Vagina (tissue), 2 donors: ENCODE data around the gene SLC12A3. TPM values are rescaled to one million over a fixed set of nuclear protein-coding genes. Genes with fewer than 3 reads are reported as not detected.

Experiments
- DNase-seq, 2 donors: peaks; one replicate each; pipeline ENCODE4 v3.0.0-alpha.2; 2017; ENCODE audit errors: extremely low spot score in 2 of 2
- H3K27ac ChIP-seq: fragments of 200-600 bp; sonication (generic); one replicate; pipeline ENCODE4 v1.5.1; 2019
- H3K27me3 ChIP-seq: fragments of 200-600 bp; sonication (generic); one replicate; pipeline ENCODE4 v1.5.1; 2019
- H3K36me3 ChIP-seq, 2 donors: fragments of 200-600 bp; sonication (generic); one replicate each; pipeline ENCODE4 v1.5.1; 2017 to 2019
- H3K4me1 ChIP-seq: fragments of 200-600 bp; sonication (generic); one replicate; pipeline ENCODE4 v1.5.1; 2019
- H3K4me3 ChIP-seq, 2 donors: fragments of 200-600 bp; sonication (generic); 1 replicate in 1 of 2; 2 replicates in 1 of 2; pipeline ENCODE4 v1.5.1; 2016 to 2019
- H3K9me3 ChIP-seq: fragments of 200-600 bp; sonication (generic); one replicate; pipeline ENCODE4 v1.5.1; 2019
- CTCF ChIP-seq, 3 experiments: fragments of 450-650 bp in 2 of 3; fragments of 200-600 bp in 1 of 3; sonication (generic) in 1 of 3; IDR thresholded peaks; one replicate each; pipeline ENCODE4 v1.5.1; 2017 to 2019; ENCODE audit warnings: antibody characterized with exemption in 3 of 3, mild to moderate bottlenecking in 2 of 3, moderate library complexity in 2 of 3
- POLR2A ChIP-seq, 2 donors: fragments of 450-650 bp; IDR thresholded peaks; one replicate each; pipeline ENCODE4 v1.6.1; 2017; ENCODE audit warnings: antibody characterized with exemption in 2 of 2, mild to moderate bottlenecking in 2 of 2, moderate library complexity in 2 of 2
- POLR2AphosphoS5 ChIP-seq, 2 donors: sonication (generic); formaldehyde crosslinking; IDR thresholded peaks; one replicate each; pipeline ENCODE4 v1.9.0; 2017; ENCODE audit warnings: antibody characterized with exemption in 2 of 2, mild to moderate bottlenecking in 2 of 2, low read depth in 1 of 2; ENCODE audit not compliant: insufficient read depth in 1 of 2
- intact Hi-C: fragments of 100-400 bp; cut with DNase I; formaldehyde crosslinking; loops from one replicate; pipeline ENCODE4 v1.15.1; 2023
- total RNA-seq: library from RNA; depleted of rRNA; stranded (reverse); fragments of >200 nt; gene quantifications from one replicate; pipeline ENCODE4 v1.2.3, GENCODE V29; 2016

SLC12A3 gene
- total RNA-seq, 1 donor from 2014 or later, result not detected

- no peak overlapping the region for H3K4me3 ChIP-seq
- intact Hi-C loops, result no loop called here
- no peaks in the 10 kb centered on the region for H3K9me3 ChIP-seq
- no peak for TF ChIP-seq POLR2AphosphoS5 (IDR thresholded peaks at IDR 0.05; ENCODE audit: insufficient read depth in 1 of 2, low read depth in 1 of 2)
- TF ChIP-seq CTCF (IDR thresholded peaks at IDR 0.05), result no peak
- TF ChIP-seq POLR2A (IDR thresholded peaks at IDR 0.05), result no peak
- no peaks in the 10 kb centered on the region for H3K36me3 ChIP-seq
- no peaks in the 10 kb centered on the region for H3K4me1 ChIP-seq
- DNase-seq, result no peak
- H3K27me3 ChIP-seq, result no peaks in the 10 kb centered on the region
- no peak overlapping the region for H3K27ac ChIP-seq
Measured at GRCh38 chr16:56856876-56857447, 8.0 kb upstream of the SLC12A3 start.

- Histone ChIP-seq H3K36me3 (no peaks in the 10 kb centered on the region), H3K27ac (no peak overlapping the region), H3K27me3 (no peaks in the 10 kb centered on the region), H3K4me3 (no peak overlapping the region), H3K9me3 (no peaks in the 10 kb centered on the region), H3K4me1 (no peaks in the 10 kb centered on the region)
- intact Hi-C loops, result no loop called here
- TF ChIP-seq CTCF (IDR thresholded peaks at IDR 0.05), result no peak
- no peak for TF ChIP-seq POLR2AphosphoS5 (IDR thresholded peaks at IDR 0.05; ENCODE audit: insufficient read depth in 1 of 2, low read depth in 1 of 2)
- no peak for TF ChIP-seq POLR2A (IDR thresholded peaks at IDR 0.05)
- no peak for DNase-seq
Measured at GRCh38 chr16:56858374-56858773, 6.6 kb upstream of the SLC12A3 start.

- DNase-seq, result no peak
- no peaks in the 10 kb centered on the region for H3K4me1 ChIP-seq
- no peaks in the 10 kb centered on the region for H3K36me3 ChIP-seq
- intact Hi-C loops, result loop anchor here (10.0 kb wide), 2 partner anchors 75 to 185 kb away; partner anchors contain the start of gene HERPUD1
- TF ChIP-seq CTCF (IDR thresholded peaks at IDR 0.05) (no peak), POLR2A (IDR thresholded peaks at IDR 0.05) (no peak), POLR2AphosphoS5 (IDR thresholded peaks at IDR 0.05; ENCODE audit: insufficient read depth in 1 of 2, low read depth in 1 of 2) (no peak)
- H3K27me3 ChIP-seq, result no peaks in the 10 kb centered on the region
- no peak overlapping the region for H3K4me3 ChIP-seq
- H3K27ac ChIP-seq, result no peak overlapping the region
- H3K9me3 ChIP-seq, result no peaks in the 10 kb centered on the region
Measured at GRCh38 chr16:56859636-56860035, 5.4 kb upstream of the SLC12A3 start.

- no peak overlapping the region for H3K4me3 ChIP-seq
- no peaks in the 10 kb centered on the region for H3K27me3 ChIP-seq
- intact Hi-C loops, result loop anchor here (10.0 kb wide), 2 partner anchors 74 to 184 kb away; partner anchors contain the start of gene HERPUD1
- H3K27ac ChIP-seq, result no peak overlapping the region
- H3K36me3 ChIP-seq, result no peaks in the 10 kb centered on the region
- no peaks in the 10 kb centered on the region for H3K9me3 ChIP-seq
- TF ChIP-seq POLR2AphosphoS5 (IDR thresholded peaks at IDR 0.05; ENCODE audit: insufficient read depth in 1 of 2, low read depth in 1 of 2) (no peak), CTCF (IDR thresholded peaks at IDR 0.05) (no peak), POLR2A (IDR thresholded peaks at IDR 0.05) (no peak)
- no peak for DNase-seq
- H3K4me1 ChIP-seq, result no peaks in the 10 kb centered on the region
Measured at GRCh38 chr16:56860226-56861020, 4.6 kb upstream of the SLC12A3 start.
